Measurements from ENCODE around the gene PREX1.

The PREX1 gene

GRCh38 chr20:48785256-48785655 lies 42.5 kb downstream of the PREX1 start:
- Histone ChIP-seq H3K4me3 (replicated peaks; ENCODE audit: insufficient read depth, low read length) (no peak overlapping the region), H3K27ac (replicated peaks) (no peak overlapping the region), H3K27me3 (ENCODE audit: insufficient read depth, poor library complexity, severe bottlenecking) (no peaks in the 10 kb centered on the region)
- TF ChIP-seq CTCF (IDR thresholded peaks at IDR 0.05; ENCODE audit: insufficient read depth, low read length) (no peak), SPI1 (IDR thresholded peaks at IDR 0.05; ENCODE audit: borderline replicate concordance, low read depth) (no peak), REST (IDR thresholded peaks at IDR 0.05; ENCODE audit: insufficient replicate concordance, low read depth) (no peak), GABPA (IDR thresholded peaks at IDR 0.05; ENCODE audit: low read depth) (no peak), POLR2AphosphoS5 (IDR thresholded peaks at IDR 0.05; ENCODE audit: low read depth) (no peak)
- DNase-seq (ENCODE audit: low read depth in 1 of 2, low spot score in 1 of 2): no peak

- no peak overlapping the region for H3K27ac ChIP-seq (replicated peaks)
- no peaks in the 10 kb centered on the region for H3K27me3 ChIP-seq (ENCODE audit: insufficient read depth, poor library complexity, severe bottlenecking)
- DNase-seq (ENCODE audit: low read depth in 1 of 2, low spot score in 1 of 2): no peak
- TF ChIP-seq REST (IDR thresholded peaks at IDR 0.05; ENCODE audit: insufficient replicate concordance, low read depth): no peak
- no peak for TF ChIP-seq CTCF (IDR thresholded peaks at IDR 0.05; ENCODE audit: insufficient read depth, low read length)
- TF ChIP-seq GABPA (IDR thresholded peaks at IDR 0.05; ENCODE audit: low read depth): no peak
- TF ChIP-seq POLR2AphosphoS5 (IDR thresholded peaks at IDR 0.05; ENCODE audit: low read depth): no peak
- no peak for TF ChIP-seq SPI1 (IDR thresholded peaks at IDR 0.05; ENCODE audit: borderline replicate concordance, low read depth)
- no peak overlapping the region for H3K4me3 ChIP-seq (replicated peaks; ENCODE audit: insufficient read depth, low read length)
These were observed 43.5 kb downstream of the PREX1 start for GRCh38 chr20:48784273-48784641.

- H3K27me3 ChIP-seq (ENCODE audit: insufficient read depth, poor library complexity, severe bottlenecking): no peaks in the 10 kb centered on the region
- TF ChIP-seq SPI1 (IDR thresholded peaks at IDR 0.05; ENCODE audit: borderline replicate concordance, low read depth) (no peak), GABPA (IDR thresholded peaks at IDR 0.05; ENCODE audit: low read depth) (no peak)
- H3K4me3 ChIP-seq (replicated peaks; ENCODE audit: insufficient read depth, low read length): no peak overlapping the region
- no peak overlapping the region for H3K27ac ChIP-seq (replicated peaks)
- no peak for DNase-seq (ENCODE audit: low read depth in 1 of 2, low spot score in 1 of 2)
These were observed 44.1 kb downstream of the PREX1 start for GRCh38 chr20:48783533-48784272.

- TF ChIP-seq SPI1 (IDR thresholded peaks at IDR 0.05; ENCODE audit: borderline replicate concordance, low read depth): peak; percentile 62; the same call in 1 of the 2 replicates
- TF ChIP-seq GABPA (IDR thresholded peaks at IDR 0.05; ENCODE audit: low read depth): no peak
- H3K27me3 ChIP-seq (ENCODE audit: insufficient read depth, poor library complexity, severe bottlenecking): no peaks in the 10 kb centered on the region
- peak in 1 of 2 experiments; percentile 63 for DNase-seq (ENCODE audit: low read depth in 1 of 2, low spot score in 1 of 2)
- H3K4me3 ChIP-seq (replicated peaks; ENCODE audit: insufficient read depth, low read length): no peak overlapping the region
- peak overlapping the region; percentile 26; the same call in 1 of the 2 replicates for H3K27ac ChIP-seq (replicated peaks)
These were observed 44.9 kb downstream of the PREX1 start for GRCh38 chr20:48782901-48783308.

All from HL-60 (cell line).